ENCODE data around the gene UCP1.

UCP1 gene, protein sequence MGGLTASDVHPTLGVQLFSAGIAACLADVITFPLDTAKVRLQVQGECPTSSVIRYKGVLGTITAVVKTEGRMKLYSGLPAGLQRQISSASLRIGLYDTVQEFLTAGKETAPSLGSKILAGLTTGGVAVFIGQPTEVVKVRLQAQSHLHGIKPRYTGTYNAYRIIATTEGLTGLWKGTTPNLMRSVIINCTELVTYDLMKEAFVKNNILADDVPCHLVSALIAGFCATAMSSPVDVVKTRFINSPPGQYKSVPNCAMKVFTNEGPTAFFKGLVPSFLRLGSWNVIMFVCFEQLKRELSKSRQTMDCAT

DNA sequence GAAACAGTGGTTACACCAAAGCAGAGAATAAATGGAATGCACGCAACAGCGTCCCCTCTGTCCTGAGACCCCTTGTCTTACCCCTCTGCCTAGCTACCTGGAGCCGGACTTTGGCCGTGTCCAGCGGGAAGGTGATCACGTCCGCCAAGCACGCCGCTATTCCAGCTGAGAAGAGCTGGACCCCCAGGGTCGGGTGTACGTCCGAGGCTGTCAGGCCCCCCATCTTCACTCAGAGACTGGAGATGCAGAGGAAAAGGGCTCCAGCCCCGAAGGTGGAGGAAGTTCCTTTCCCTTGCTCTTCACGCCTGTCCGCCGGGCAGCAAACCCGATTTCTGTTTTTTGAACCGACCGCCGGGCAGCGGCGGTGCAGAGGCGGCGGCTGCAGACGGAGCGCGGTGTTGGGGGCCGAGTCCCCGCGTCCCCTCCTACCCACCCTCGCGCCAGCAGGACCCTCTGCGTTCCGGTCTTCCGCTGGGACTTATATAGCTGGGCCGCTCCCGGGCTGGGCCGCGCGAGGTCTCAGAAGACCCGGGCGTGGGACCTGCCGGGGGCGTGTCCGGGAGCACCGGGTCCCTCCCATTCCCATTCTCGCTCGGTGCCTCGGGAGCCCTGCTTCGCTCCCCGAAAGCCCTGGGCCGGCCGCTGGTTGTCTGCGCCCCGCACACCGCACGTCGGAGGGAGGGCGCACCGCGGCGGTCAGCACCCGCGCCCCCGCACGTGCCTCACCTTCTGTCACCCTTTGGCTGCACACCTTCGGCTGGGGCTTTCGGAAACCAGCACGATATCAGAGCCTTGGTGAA is at the start of gene UCP1:
TSS of gene UCP1 (minus strand) at position 455 of the 800 bp plus-strand sequence. CDS start at position 223, 232 bp downstream.
- no peak for DNase-seq

GRCh38 chr4:140617499-140618248 is 48.9 kb upstream of the UCP1 start:
- no peak for DNase-seq

GRCh38 chr4:140615451-140615850 is 46.7 kb upstream of the UCP1 start:
- no peak for DNase-seq

- DNase-seq: no peak
Observed at GRCh38 chr4:140612357-140612756, 43.6 kb upstream of the UCP1 start.

DNA sequence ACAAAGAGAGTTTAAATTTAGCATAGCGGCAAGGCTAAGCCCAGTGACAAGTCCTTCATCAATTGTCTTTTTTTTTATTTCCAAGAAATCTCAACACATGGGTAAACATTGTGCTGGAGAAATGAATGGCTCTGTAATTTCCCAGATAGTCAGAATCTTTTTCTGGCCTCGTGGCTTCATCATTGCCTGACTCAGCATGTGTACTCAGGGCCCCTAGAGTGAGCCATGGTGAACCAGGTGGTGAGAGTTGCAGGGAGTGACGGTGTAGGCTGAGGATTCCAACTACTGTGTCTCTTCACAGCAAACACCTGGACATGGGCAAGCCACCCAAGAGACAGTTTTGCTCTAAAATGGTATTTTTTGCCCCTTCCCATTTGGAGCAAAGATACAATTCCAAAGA is 43.1 kb upstream of the UCP1 start:
- DNase-seq: no peak

DNA sequence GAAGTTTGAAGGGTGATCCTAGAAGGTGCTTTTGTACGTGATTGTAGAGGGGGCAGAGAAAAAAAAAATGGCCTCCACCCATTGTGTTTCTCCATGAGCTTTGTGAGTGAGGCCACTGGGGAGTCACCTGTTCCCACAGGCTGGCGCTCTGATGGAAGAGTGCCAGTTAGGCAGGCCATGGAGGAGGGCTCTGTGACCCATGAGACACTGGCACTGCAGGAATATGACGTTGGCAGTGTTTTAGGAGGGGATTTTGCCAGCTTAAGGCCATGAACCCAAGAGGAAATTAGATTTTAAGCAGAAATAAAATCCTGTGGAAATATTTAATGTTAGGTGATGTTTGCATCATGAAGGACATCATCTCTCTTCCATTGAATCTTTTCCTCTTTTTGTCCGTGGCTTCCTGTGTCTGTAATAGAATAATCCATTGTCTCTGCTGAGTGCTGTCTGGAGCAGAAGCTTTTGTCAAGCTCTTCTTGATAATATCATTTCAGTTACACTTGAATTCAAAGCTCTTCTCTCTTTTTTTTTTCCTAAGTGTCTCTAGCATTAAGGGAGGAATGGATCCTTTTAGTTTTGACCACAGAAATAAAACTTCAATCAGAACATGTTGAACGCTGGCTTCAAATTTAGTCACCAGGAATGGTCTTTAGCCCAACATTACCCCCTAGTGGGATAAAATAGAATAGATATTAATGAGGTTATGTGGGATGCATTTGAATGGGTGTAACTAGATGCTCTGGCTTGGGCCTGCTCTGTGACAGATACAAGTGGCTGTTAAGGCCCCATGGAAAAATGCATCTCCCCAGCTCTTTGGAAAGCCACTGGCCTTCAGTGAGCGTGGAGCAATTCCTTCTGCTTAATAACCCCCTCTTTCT is 41.0 kb upstream of the UCP1 start:
- peak; percentile 35 for DNase-seq

DNA sequence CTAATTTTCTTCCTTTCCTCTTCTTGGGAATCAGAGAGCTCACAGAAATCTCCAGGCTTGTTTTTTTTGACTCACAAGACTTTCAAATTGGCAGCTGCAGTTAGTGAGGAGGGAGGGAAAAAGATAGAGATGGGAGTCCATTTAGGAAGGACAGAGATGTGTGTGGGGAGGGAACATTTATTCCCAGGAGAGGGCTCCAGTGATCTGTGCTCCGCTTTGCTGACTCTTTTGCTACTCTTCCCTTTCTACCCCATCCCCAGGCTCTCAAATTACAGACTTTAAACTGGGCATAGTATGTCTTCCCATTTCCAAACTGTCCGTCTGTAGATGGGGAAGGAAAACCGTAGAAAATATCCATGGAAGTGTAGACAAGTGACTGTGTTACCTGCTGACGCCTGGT is 39.1 kb upstream of the UCP1 start:
- DNase-seq: no peak

GRCh38 chr4:140604544-140604943 is 35.8 kb upstream of the UCP1 start:
- DNase-seq: no peak

DNA sequence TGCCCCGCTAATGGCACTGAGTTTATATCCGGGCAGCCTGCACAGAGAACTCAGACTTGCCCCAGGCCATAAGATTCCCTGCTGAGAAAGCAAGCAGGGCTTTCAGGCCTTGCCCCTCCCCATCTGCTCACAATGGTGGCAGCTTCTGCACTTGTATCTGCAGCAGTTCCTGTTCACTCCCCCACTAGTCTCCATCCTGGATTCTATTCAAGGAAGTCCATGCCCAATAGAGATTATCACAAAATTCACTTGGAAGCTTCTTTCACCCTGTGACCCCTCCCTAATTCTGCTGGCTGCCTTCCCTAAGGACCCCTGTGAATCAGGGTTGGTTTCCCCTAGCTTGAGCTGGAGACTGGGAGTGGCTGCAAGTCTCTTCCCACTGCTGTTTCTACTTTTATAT is 34.5 kb upstream of the UCP1 start:
- DNase-seq: no peak

DNA sequence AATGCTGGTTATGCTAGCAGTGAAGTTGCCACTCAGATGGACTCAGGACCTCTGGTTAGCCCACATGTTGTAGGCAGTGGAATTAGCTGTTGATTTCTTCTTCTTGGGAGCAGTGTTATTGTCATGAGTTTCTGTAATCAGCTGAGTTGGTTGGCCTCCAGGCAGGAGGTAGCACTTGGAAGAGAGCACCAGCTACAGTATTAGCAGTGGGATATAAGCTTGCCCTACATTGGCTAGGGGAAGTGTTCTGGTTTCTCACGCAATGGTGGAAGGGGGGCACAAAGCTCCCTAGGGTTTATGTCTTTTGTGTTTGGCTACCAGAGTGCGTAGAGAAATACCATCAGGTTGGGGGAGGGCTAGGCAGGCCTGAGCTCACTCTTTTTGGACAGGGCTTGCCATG is 34.0 kb upstream of the UCP1 start:
- no peak for DNase-seq

DNA sequence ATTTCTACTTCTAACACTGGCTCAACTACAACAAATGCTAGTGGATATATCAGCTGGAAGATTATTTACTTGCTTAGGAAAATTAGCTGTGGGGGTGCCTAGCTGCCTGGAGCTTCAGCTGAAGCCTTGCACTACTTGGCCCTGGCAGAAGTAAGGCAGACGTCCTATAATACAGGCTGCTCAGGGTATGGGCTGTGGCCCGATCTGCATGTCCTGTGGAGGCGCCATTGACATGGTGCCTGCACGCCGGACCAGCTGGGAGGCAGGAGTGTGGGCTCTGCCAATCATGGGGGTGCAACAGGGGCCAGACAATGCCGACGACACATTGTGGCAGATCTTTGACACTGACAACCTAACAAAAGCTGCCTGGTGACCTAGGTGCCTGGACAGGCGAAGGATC is 31.6 kb upstream of the UCP1 start:
- DNase-seq: no peak

- DNase-seq: peak; percentile 3
Observed at GRCh38 chr4:140595065-140595464, 26.3 kb upstream of the UCP1 start.

DNA sequence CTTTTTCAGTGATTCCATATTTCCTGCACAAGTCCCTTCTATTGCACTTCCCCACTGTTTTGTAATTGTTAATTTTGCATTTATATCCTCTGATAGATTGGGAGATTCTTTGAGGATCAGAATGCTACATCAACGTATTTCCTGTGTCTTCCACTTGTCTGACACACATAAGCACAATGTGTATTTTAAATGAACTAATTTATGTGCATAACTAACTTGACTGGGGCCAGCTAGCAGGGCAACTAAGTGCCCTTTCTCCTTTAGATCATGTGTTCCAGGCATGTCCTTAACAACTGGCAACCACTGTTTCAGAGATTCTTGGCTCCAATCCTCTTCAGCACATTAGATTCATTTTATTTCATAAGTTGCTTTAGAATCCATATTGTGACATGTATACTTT is 15.7 kb upstream of the UCP1 start:
- DNase-seq: no peak

GRCh38 chr4:140581078-140581477 is 12.3 kb upstream of the UCP1 start:
- DNase-seq: no peak

- no peak for DNase-seq
Observed at GRCh38 chr4:140579278-140579677, 10.5 kb upstream of the UCP1 start.

DNA sequence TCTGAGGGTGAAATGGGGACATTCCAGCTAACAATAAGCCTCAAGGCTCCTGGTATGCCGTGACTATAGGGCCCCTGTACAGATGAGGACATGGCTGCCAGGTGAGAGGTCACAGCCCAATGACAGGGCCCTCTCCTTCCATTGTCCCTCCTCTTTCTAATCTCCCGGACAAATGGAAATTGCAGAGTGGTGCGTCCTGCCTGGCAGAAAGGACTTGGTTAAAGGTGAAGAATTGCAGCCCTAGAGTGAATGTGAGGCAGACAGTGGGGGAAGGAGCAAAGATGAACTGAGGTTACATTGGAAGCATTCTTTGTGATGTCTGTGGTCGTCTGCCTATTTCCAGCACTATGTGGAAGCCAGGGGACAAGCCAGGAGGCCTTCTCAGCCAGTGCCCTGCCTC is 6.7 kb upstream of the UCP1 start:
- no peak for DNase-seq

DNA sequence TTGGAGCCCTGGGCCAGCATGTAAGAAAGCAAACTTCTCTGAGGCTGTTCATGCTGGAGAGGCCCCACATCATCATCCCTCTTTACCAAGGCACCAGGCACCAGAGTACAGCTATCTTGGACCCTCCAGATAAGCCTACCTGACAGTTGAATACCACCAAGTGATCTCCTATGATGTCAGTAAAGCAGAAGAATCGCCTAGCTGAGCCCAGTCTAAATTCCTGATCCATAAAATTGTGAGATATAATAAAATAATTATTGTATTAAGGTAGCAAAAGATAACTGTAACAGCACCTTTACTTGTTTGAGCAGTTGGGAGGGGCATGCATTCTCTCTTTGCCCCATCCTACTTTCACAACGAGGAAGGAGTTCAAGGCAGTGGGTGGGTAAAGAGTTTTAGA is 2.9 kb upstream of the UCP1 start:
- no peak for DNase-seq

DNA sequence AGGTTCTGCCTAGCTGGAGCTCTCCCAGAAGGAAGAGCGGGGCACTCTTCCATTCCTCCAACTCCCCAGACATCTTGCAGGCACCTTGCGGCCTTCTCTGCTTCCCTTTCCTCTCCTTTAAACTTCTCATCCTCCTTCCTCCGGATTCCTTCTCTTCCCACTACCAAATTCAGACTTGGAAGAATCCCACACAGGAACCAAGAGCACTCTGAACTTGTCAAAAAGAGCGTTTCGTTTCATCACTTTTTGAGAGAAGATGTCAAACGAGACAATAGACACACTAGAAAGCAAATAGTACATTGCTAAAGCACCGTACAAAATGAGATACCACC is 512 bp upstream of the UCP1 start:
- DNase-seq: no peak

- no peak for DNase-seq
Observed at GRCh38 chr4:140559696-140560095, 9.1 kb downstream of the UCP1 start.

DNA sequence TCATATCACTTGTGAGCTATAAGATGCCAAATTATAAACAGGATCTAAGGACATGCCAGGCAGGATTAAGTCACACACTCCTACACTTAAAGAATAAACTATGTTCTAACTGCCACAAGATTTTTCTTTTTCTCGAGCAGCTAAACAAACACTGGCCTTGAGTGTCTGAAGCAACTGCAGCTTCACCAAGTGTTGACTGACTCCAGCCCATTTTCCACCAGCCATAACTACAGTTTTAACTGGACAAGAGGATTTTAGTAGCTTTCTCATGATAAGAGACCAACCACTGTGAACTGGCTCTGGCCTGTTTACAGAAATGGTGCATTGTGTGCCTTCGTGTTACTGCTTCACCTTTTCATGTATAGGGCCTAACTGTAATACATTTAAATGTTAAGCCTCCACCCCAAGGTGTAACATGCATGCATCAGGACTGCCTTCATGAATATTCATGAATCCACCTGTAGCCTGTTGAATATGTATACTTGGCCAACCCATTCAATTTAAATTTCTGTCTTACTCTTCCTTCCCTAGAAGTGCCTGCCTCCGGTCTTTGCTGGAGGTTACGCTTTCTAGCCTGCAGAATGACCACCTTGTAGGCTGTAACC is 10.8 kb downstream of the UCP1 start:
- no peak for DNase-seq

DNA sequence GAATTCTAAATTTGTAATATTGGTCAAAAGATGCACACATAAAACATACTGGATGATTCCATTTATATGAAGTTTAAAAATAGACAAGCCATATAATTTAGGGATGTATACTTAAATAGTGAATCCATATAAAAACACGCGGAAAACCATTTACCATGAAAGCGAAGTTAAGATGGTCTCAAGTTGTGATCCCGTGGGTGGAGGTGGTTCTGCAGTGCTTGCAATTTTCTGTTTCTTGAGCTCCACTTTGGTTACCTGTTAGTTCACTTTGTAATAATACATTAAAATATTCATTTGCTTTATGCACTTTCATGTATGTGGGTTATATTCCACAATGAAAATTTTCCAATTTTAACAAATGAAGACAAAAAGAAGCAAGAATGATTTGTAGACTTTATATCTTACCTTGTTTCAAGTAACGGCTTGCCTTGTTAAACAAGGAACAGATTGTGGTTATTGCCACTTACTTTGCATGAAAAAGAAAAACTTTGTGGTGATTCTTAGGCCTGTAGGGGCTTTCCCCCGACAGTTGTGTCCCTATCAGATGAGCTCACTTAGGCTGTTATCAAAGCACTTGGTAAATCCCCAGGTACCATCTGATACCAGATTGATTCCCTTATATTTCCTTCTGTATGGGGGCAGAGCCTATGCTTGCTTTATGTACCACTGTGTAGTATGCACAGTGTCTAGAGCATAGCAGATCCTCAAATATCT is 12.2 kb downstream of the UCP1 start:
- peak; percentile 33 for DNase-seq

All from CD4-positive, alpha-beta T cell treated with Interleukin-10 for 1 hour (primary cell).